ENCODE measurements around the gene ZFP36L1.

DNA sequence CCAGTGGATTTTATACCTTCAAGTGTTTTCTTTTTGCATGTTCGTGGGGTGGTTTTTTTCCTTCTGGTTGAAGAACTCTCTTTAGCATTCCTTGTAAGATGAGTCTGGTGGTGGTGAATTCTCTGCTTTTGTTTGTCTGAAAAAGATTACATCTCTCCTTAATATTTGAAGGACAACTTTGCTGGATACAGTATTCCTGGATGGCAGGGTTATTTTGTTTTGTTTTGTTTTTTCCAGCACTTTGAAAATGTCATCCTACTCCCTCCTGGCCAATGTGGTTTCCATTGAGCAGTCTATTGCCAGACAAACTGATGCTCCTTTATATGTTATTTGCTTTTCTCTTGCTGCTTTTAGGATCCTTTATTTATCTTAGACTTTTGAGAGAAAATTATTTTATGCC, 43.2 kb upstream of the ZFP36L1 start:
- no peak for TF ChIP-seq EZH2phosphoT487 (IDR thresholded peaks at IDR 0.05; ENCODE audit: borderline replicate concordance, low read length)
- TF ChIP-seq, protein P1, sequence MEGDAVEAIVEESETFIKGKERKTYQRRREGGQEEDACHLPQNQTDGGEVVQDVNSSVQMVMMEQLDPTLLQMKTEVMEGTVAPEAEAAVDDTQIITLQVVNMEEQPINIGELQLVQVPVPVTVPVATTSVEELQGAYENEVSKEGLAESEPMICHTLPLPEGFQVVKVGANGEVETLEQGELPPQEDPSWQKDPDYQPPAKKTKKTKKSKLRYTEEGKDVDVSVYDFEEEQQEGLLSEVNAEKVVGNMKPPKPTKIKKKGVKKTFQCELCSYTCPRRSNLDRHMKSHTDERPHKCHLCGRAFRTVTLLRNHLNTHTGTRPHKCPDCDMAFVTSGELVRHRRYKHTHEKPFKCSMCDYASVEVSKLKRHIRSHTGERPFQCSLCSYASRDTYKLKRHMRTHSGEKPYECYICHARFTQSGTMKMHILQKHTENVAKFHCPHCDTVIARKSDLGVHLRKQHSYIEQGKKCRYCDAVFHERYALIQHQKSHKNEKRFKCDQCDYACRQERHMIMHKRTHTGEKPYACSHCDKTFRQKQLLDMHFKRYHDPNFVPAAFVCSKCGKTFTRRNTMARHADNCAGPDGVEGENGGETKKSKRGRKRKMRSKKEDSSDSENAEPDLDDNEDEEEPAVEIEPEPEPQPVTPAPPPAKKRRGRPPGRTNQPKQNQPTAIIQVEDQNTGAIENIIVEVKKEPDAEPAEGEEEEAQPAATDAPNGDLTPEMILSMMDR (IDR thresholded peaks at IDR 0.05; ENCODE audit: low read depth, low read length, poor library complexity, severe bottlenecking): no peak

All from DOHH2 (cell line).